Stimulated activated CD4-positive, alpha-beta T cell treated with anti-CD3 and anti-CD28 coated beads, Interleukin-15, amount 100 ng/mL, for 24 hours (primary cell): ENCODE data around the gene TSPAN6.

ENCODE experiments used
- DNase-seq: peaks from one replicate; pipeline ENCODE4 v3.0.0-alpha.2; 2020

The TSPAN6 gene

GRCh38 chrX:100647095-100647494 lies 10.5 kb upstream of the TSPAN6 start:
- DNase-seq, result no peak

- no peak for DNase-seq
Observed at GRCh38 chrX:100645106-100645505, 8.5 kb upstream of the TSPAN6 start.

GRCh38 chrX:100643956-100644860 lies 7.6 kb upstream of the TSPAN6 start, which contains the start of gene SRPX2:
Gene SRPX2, plus strand, starts transcription at chrX:100644199. Its CDS starts 2,124 bp downstream, at chrX:100646323.
- DNase-seq, result no peak

GRCh38 chrX:100643212-100643611 lies 6.6 kb upstream of the TSPAN6 start:
- no peak for DNase-seq

DNA sequence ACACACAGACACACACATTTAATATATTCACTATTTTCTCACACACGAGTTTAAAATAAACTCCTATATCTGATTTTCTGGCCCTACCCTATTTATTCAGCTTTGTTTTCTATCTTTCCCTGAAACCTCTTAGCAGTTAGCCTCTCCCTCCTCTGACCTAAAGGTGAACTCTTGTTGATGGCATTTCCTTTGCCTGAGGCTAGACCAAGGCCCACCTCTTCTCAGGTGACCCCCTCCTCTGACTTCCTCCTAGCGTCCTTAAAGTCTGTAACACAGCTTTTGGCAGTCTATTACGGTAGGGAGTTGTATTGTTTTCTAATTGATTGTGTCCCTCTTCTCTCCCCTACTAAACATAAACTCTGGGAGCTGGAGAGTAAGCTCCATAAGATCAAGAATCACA lies 5.7 kb upstream of the TSPAN6 start:
- no peak for DNase-seq

DNA sequence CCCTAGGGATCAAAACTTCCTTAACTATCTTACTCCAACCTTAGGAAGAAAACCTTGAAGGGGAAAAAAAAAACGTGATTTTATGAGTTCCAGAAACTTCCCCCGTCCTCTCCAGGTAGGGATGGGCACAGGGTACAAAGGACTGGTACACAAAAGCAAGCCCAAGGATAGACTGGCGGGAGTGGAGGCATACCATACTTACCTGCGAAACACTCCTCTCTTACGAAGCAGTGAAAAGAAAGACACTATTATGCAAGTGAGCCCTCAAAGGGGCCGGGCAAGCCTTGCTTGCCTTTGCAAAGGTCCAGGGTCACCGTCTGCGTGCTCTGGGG lies 651 bp downstream of the TSPAN6 start:
- no peak for DNase-seq

DNA sequence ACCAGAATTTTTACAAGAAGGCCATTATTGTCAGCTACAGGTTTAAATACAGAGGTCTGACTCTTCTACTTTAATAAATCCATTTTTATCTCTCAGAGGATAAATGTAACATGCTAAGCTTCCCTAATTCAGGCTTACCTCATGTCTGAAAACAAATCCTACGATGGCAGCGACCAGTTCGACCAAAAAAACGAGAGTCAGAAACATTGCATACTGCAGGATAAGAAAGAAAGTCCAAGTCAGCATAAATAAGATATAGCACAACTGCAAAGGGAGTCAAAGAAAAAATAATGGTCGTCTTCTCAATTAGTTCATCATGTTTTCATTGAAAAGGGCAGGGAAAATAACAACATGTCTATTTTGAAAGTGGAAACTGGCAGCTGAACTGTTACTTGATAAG lies 1.6 kb downstream of the TSPAN6 start:
- DNase-seq, result no peak

- DNase-seq, result peak; percentile 5
Observed at GRCh38 chrX:100625985-100626491, 10.6 kb downstream of the TSPAN6 start.

GRCh38 chrX:100623001-100623400 lies 13.6 kb downstream of the TSPAN6 start:
- DNase-seq, result no peak

DNA sequence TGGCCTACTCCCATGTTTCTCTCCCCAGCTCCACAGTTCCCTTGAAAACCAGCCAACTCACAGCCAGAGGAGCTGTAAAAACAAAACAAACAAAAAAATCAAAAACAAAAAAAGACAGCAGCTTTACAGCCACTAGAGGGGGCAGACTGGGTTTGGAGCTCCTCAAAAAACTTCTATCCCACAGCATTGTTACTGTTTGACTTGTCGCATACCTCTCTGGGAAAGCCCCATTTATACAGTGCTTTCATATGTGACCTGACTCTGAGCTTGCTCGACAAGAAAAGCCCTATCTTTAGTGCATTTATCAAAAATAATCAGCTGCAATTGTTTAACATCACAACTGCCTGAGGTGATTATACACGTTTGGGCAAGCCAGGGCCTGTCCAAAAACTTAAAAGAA lies 21.6 kb downstream of the TSPAN6 start:
- peak; percentile 2 for DNase-seq

- no peak for DNase-seq
Observed at GRCh38 chrX:100611951-100612350, 24.7 kb downstream of the TSPAN6 start.

- DNase-seq, result no peak
Observed at GRCh38 chrX:100609591-100609990, 27.0 kb downstream of the TSPAN6 start.

DNA sequence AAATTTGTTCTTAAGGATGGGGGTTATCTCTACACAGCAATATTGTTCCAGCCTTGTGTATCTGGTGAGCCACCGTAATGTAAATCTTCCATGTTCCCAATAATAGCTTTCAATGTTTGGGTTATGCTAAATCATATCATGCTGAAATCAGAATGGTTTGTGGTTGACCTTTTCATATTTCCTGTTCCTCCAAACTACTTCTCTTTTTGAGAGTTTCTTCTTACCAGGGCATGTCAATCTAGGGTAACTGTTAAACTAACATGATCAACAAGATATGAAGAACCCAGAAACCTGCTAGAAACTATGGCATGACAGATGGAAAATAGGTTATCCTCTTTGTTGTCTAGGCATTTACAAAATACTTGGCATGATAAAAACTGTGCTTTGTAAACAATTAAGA lies 29.9 kb downstream of the TSPAN6 start:
- DNase-seq, result no peak

DNA sequence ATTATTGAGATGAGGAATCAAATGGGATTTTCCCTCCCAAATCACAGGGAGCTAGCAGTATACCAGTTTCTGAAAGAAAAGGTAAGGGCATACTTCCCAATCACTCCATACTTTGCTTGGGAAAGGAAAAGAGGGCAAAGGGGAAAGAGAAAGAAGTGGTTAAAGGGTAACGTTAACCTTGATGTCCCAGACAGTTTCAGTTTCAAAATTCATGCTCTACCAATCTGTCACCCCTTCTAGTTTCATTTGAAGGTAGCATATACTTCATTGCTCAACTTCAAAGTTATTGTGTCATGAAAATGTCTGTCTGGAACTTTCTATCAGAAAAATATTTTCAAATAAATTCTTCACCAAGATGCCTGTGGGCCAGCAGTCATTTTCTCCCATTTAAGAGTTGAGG lies 35.8 kb downstream of the TSPAN6 start:
- no peak for DNase-seq

- DNase-seq, result no peak
Observed at GRCh38 chrX:100600340-100600739, 36.3 kb downstream of the TSPAN6 start.

DNA sequence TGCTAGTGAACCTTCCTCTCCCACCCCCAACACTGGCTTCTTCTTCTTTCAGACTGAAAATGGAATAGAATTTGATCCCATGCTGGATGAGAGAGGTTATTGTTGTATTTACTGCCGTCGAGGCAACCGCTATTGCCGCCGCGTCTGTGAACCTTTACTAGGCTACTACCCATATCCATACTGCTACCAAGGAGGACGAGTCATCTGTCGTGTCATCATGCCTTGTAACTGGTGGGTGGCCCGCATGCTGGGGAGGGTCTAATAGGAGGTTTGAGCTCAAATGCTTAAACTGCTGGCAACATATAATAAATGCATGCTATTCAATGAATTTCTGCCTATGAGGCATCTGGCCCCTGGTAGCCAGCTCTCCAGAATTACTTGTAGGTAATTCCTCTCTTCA lies 37.1 kb downstream of the TSPAN6 start:
- DNase-seq, result no peak

DNA sequence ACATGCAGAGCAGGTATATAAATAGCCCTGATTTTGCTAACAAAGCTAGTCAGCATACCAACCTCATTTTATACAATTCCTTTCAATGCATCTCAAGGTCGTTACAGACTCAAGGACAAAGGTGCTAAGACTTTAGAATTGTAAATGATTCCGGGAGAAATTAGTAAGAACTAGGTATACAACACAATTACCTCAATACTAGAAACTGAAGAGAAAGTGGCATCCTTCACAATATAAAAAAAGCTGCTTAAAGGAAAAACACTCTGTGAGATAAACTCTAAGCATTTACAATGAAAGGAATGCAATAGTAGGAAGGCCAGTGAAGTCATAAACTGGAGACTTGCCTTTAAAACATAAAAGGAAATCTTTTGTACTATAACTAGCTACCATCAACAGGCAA lies 40.0 kb downstream of the TSPAN6 start:
- DNase-seq, result no peak

DNA sequence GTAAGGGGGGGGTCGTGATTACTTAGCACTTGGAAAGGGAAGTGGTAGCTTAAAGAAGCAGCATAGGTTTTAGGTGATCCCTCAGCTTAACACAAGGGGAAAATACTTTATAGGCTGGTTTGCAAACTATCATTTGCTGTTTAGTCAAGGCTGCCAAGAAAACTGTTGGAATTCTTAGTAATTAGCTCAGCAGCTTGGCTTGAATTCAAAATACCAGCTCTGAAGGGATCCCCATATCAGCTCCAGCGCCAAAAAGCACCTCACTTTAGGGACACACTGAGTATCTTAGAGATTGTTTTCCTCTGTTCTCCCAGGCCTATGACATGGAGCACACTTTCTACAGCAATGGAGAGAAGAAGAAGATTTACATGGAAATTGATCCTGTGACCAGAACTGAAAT lies 43.0 kb downstream of the TSPAN6 start:
- no peak for DNase-seq

GRCh38 chrX:100593126-100593525 lies 43.5 kb downstream of the TSPAN6 start:
- no peak for DNase-seq

DNA sequence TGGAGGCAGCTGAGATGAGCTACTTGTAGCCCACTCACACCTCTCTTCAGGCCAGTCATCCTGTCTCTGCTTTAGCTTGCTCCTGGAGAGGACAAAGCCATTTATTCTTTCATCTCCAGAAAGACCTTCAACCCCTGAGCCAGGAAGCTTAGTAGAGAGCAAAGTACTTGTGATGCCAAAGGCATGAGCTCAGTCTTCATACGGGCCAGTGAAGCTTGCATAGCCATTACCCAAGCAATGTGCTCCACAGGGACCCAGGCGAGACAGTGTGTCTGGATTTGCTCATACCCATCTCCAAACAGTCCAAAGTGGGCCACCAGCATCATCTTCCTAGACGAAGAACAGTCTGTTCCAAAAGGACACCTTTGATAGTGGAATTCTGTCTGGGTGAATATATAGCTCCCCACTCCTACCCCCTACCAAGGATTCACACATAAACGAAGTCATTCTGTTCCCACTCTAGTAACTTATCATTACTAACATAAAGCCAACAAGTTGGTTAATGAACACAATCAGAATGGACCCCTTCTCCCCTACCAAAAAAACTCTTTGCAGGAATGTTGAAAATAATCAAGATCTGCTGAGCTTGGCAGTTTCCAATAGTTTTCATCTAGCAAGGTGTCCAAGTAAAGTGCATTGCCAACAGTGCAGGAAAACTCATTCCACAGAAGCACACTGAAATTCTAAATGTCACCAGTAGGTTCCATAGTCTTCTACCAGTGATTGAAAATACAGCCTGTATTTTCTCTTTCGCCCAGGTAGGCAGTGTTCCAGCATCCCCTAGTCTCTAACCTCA lies 45.2 kb downstream of the TSPAN6 start:
- DNase-seq, result no peak

- DNase-seq, result no peak
Observed at GRCh38 chrX:100587861-100588260, 48.7 kb downstream of the TSPAN6 start.

- DNase-seq, result no peak
Observed at GRCh38 chrX:100586747-100587146, 49.9 kb downstream of the TSPAN6 start.

DNA sequence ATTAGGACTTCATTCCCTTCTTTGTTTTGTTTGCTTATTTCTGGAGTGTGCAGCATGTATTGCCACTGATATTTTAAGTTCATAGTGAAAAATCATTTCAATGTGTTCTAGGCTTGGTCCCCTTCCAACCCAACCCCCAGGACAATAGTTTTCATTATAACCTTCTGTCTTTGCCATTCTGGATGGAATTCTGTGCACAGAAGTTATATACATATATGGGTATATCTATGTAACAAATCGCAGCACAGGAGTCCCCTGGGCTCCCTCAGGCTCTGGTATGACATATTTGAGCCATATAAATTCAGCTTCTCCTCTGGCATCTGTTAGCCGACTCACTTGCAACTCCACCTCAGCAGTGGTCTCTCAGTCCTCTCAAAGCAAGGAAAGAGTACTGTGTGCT lies 52.0 kb downstream of the TSPAN6 start, which contains the start of gene TNMD:
Gene TNMD, plus strand, starts transcription at position 326 of the 400 bp plus-strand sequence. CDS start 83 bp downstream, outside the sequence.
- no peak for DNase-seq
